ENCODE measurements around the gene HM13.
"Not testable (repeated sequence)": the region's sequence is repeated elsewhere in the genome, so short reads cannot be mapped to it uniquely, and the experiment has no call there.

The HM13 gene

DNA sequence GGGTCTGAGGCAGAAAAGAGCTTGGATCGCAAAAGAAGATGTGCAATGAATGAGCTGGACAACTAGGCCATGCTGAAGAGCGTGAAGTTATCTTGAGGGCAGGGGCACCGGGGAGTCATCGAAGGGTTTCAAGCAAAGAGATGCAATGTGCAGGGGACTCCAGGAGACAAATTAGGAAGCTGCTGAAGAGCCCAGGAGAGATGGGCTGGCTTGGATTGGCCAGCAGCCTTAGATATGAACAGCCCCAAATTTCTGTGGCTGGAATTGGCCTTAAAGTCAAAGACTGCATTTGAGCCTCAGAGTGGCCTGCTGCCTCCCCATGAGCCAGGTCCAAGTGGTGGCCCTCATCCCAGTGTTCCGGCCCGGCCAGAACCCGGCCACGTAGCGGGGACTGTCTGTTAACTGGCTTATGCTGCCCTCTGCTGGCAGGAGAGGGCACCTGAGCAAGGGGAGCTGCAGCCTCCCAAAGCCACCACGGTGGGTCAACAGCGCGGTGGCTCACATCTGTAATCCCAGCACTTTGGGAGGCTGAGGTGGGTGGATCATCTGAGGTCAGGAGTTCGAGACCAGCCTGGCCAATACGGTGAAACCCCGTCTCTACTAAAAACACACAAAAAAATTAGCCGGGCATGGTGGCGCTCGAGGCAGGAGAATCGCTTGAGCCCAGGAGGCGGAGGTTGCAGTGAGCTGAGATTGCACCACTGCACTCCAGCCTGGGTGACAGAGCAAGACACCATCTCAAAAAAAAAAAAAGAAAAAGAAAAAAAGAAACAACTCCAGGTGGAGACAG, 11.2 kb upstream of the HM13 start:
- peak; percentile 75 for DNase-seq

DNA sequence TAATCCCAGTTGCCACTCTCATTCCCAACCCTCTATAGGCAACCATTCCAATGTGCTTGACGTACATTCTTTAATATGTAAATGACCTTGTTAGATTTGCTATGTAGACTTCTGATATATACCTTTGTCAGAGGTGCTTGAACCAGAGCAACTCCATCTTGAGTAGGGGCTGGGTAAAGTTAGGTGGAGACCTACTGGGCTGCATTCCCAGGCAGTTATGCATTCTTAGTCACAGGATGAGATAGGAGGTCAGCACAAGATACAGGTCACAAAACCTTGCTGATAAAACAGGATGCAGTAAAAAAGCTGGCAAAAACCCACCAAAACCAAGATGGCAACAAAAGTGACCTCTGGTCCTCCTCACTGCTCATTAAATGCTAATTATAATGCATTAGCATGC, 8.3 kb upstream of the HM13 start:
- no peak for DNase-seq

DNA sequence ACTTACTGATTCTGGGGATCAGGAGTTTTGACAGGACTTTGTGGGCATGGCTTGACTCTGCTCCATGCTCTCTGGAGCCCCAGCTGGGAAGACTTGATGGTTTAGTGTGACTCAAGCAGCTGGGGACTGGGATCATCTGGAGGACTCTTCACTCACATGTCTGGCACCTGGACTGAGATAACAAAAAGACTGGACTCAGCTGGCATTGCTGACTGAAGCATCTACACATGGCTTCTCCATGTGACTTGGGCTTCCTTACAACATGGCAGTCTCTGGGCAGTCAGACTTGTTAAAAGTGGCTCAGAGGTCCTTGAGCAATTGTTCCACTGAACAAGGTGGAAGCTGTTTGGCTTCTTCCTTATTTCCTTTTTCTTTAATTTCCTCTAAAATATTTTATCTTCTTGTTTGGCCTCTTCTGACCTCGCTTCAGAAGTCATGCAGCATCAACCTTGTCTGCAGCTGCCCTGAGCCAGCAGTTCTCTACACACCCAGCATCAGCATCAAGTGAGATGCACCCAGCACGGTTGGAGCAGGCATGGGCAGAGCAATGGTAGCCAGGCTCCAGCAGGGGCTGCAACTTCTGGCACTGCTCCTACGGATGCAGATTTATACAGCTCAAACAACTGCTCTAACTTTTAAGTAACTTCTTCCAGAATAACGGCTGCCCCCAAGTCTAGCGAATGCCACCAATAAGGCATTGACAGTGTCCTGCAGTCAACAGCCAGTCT, 5.6 kb upstream of the HM13 start:
- no peak for DNase-seq

DNA sequence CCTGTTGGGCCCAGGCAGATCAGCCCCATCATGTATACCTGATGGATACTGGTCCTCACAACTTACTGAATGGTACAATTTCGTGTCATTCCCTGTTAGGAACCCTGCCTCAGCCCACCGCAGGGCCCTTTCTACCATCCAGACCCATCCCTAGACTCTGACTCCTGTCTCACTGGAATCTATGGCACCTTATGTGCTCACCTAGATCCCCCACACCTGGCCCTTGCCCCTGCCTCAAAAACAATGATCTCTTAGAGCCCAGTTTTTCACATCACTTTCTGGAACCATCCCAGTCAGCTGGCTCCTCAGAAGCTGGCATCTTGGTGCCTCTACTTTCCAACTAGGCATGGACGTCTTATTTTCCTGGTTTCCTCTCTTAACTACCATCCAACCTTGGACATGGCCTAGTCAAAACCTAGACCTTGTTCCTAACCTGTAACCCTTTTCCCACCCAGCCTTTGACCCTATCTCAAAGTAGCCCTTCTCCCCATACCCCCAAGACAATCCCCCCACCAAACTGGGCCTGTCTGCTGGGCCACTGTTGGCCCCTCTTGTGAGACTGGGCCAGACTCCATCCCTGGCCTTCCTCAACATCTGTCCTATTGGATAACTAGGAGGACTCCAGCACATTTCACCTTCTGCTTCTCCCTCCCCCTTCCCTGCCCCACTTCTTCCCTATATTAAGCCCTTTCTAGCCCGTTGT, 981 bp downstream of the HM13 start:
- no peak for DNase-seq

DNA sequence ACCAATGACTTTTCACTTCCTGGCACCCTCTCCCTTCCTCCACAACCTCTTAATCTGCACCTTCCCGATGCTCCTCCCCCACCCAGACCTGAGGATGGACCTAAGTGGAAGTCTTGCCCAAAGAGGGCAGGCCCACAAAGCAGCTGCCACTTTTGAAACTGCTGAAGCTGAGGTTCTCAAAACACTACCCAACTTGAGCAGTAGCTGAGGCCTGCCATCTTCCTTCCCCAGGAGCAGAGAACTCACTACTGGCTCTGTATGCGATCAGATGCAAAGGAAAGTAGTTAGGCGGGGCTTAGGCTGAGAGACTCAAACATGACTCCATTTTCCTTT, 1.5 kb downstream of the HM13 start:
- no peak for DNase-seq

DNA sequence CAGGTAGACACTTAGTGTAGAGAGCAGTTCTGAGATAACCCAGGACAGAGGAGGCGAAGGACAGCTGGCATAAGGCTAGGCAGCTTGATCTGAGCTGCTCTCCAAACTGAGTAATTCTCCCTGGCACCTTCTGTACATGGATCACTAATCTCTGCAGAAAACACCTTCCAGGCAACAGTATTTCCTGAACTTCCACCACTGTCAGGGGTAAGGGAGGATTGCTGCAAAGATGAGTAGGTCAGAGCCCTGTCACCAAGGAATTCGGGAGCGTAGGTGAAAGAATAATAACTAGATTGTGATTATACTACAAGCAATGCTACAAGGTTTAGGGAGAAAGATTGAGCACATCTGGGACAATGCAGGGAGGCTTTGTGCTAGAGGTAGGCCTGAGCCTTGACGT, 1.9 kb downstream of the HM13 start:
- no peak for DNase-seq

DNA sequence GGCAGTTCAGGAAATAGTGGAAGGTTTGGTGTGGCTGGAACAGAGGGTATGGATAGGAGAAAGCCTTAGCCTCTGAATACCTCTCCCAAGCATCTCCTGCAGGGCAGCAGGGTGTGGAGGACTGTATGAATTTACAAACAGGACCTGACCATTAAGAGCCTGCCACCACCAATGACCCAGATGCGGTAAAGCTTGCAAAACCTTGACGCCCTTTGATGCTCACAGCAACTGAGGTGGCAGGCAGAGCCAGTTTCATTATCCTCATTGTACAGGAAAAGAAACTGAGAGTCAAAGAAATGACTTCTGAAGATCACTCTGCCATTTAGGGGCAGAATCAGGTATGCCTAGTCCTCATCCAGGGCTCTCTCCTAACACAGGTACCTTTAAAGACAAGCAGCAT, 2.4 kb downstream of the HM13 start:
- DNase-seq = no peak

DNA sequence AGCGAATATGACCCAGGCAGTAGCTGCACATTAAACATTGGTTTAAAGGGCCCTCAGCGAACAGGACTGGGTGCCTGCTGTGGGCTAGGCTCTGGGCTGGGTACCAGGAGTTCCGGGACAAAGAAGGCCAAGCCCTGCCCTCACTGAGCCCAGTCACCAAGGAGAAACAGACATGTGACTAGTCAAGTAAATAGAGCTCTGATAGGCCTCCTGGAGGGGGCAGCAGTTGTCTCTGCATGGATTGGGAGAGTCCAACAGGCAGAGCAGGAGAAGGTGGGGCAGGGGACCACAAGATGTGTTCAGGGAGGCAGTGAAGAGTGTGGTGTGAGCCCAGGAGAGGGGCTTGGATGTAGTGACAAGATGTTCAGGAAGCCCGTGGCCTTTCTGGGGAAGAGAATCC, 3.1 kb downstream of the HM13 start:
- peak; percentile 56 for DNase-seq

DNA sequence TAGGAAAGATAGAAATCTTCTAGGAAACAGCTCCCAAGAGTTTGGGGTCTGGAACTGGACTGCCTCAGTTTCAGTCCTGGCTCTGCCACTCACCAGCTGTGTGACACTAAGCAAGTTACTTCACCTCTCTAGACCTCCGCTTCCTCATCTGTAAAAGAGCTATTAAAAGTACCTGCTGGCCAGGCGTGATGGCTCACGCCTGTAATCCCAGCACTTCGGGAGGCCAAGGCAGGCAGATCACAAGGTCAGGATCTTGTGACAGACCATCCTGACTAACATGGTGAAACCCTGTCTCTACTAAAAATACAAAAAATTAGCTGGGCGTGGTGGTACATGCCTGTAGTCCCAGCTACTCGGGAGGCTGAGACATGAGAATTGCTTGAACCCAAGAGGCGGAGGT, 7.0 kb downstream of the HM13 start:
- not testable (repeated sequence) for DNase-seq

DNA sequence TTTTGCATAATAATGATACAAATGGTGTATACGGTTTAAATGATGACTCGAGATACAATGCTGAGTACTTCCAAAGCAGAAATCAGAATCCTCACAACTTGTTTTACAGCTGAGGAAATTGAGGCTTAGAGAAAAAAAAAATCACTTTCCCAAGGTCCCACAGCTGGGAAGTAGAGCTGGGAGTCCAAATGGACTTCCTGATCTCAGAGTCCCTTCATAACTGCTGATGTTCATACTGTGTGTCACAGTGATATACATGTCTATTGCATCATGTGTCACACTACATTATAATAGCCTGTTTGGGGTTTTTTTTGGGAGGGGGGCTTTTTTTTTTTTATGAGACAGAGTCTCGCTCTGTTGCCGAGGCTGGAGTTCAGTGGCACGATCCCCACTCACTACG, 8.5 kb downstream of the HM13 start:
- DNase-seq = no peak

DNA sequence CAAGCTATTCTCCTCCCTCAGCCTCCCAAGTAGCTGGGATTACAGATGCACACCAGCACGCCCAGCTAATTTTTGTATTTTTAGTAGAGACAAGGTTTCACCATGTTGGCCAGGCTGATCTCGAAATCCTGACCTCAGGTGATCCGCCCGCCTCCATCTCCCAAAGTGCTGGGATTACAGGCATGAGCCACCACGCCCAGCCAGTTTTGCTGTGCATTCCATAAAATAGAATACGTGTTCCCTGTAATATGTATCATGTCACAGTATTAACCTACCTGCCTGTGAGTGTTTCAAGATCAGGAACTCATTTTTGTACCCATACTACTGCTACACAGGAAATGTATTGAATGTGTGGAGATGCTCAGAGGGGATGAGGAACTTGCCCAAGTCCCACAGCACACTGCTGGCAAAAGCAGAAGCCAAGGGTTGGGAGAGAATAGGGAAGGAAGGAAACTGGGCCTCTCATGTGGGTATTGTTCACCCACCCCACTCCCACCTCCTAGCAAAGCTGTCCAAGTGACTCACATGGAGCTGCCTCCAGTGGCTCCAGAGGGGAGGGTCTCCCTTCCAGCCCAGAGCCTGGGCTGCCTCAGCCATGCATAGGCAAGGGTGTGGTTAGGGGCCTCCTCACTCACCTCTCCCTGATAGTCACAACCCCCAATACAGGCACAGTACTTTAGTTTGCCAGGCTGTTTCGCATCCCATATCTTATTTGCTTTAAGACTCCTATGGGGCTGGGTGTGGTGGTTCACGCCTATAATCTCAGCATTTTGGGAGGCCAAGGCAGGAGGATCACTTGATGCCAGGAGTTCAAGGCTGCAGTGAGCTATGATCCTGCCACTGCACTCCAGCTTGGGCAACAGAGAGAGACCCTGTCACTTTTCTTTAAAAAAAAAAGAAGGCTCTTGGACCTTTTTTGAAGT, 9.4 kb downstream of the HM13 start:
- DNase-seq = no peak

DNA sequence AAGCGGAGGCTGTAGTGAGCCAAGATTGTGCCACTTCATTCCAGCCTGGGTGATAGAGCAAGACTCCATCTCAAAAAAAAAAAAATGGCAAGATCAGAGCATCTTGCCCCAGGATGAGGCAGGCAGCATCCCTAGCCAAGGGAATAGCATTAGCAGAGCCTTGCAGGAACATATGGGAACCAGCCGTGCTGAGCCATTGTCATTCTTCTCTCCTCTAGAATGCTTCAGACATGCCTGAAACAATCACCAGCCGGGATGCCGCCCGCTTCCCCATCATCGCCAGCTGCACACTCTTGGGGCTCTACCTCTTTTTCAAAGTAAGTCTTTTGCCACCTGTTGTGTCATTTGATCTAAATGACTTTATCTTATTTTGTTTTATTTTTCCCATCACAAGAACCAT, 13.0 kb downstream of the HM13 start:
- DNase-seq = no peak

DNA sequence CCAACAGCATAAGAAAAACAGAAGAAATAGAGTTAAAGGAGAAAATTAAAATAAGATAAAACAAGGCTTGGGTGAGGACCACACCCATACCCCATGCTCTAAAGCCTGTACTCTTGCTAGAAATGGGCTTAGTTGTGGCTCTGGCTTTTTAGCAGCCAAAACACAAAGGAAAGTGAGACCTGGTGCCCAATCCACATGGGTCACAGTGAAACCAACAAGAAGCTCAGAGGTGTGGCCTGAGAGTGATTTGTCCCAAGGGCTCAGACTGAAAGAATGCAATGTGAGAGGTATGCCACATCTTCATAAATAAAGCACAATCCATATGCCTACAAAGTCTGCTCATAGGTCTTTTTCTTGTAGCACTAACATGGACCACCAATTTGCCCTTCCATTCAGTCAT, 21.1 kb downstream of the HM13 start:
- DNase-seq = no peak

DNA sequence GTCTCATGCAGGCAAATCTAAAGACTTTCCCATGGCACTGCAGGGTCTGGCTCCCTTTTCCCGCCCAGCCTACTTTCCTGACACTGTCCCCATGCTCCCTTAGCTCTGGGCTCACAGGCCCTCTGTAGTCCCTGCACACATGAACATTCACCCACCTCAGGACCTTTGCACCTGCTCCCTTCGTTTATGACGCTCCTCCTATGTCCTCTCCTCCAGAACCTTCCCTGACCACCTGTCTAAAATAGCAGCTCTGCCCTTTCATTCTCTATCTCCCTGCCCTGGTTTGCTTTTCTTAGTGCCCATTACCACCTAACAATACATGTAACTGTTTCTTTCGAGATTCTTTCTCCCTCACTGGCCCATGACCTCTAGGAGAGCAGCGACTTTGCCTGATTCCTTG, 22.3 kb downstream of the HM13 start:
- DNase-seq = no peak

DNA sequence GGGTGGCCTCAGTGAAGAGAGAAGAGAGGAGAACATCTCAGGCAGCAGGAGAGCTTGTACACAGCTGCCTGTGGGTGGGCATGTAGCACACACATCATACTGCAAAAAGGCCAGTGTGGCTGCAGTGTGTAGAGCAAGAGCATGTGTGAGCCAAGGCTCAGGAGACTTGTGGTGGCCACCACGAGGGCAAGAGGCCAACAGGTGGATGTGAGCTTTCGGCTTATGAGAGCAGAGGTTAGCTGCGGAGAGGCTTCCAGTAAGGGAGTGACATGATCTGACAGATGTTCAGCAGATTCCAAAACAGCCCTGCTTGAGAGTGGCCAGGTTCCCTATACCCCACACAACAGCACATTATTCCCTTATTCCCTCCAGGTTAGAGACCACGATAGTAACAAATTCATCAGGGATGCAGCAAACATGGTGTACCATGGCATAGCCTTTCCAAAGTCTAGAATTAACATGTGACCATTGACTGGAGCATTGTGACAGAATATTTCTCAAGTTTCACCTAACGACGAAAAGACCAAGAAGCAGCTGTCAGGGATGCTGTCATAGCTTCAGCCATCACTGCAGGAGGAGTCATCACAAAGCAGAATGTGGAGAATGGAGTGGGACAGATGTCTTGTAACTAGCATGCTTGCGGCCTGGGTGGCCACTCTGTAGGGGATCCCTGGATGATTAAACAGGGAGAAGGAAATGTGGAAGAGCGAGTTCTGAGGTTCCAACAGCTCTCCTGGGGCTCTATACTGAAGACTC, 23.1 kb downstream of the HM13 start:
- DNase-seq = no peak

DNA sequence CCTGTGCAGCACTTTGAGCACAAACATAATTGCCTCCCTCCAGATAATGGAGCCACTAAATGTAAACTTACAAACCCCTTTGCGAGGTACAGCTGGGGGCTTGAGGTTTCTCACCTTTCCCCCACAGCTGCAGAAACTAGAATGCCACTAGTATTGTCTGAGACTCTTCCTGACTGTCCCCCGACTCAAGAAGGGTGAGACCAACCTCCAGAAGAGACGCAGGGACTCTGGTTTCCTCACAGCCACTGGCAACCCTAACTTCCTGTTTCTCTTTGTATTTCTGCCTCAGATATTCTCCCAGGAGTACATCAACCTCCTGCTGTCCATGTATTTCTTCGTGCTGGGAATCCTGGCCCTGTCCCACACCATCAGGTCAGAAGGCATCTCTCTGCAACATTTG, 23.6 kb downstream of the HM13 start:
- no peak for DNase-seq

DNA sequence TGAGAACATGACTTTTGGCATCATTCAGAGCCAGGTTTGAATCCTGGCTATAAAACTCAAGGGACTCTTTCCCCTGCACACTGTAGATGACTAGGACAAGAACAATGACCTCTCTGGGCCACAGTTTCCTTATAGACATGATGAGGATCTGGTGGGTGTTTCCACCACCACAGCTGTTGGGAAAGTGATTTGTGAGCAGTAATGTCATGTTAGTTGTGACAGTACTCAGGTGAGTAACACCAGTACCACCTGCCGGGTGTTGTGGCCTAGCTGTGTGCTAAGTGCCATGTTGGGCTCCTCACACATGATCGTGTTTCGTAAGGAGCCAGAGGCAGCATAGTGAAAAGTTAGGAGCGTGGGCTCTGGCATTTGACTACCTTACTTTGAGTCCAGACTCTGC, 24.1 kb downstream of the HM13 start:
- no peak for DNase-seq

DNA sequence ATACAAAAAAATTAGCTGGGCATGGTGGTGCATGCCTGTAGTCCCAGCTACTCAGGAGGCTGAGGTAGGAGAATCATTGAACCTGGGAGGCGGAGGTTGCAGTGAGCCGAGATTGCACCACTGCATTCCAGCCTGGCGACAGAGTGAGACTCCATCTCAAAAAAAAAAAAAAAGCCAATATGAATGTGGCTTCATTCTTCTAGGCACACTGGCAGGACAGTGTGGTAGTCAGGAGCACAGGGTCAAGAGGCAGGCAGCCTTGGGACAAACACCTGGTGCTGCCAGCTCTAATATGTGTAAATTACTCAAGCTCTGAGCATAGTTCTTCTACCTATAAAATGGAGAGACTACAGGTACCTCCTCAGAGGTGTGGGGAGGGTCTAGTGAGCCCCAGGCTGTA, 25.4 kb downstream of the HM13 start:
- not testable (repeated sequence) for DNase-seq

DNA sequence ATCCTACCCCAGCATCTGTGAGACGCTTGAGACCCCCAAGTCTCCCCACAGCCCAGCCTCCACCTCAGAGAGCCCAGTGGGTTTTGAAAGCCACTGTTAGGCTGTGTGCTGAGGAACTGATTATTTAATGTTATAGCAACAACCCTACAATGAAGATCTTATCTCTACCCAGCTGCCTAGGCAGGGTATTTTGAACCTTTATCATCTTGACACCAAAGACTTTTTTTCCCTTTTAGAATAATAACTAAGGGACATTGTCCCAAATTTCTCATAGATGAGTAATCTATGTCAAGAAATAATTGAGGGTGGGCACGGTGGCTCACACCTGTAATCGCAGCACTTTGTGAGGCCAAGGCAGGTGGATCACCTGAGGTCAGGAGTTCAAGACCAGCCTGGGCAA, 26.2 kb downstream of the HM13 start:
- DNase-seq = no peak

DNA sequence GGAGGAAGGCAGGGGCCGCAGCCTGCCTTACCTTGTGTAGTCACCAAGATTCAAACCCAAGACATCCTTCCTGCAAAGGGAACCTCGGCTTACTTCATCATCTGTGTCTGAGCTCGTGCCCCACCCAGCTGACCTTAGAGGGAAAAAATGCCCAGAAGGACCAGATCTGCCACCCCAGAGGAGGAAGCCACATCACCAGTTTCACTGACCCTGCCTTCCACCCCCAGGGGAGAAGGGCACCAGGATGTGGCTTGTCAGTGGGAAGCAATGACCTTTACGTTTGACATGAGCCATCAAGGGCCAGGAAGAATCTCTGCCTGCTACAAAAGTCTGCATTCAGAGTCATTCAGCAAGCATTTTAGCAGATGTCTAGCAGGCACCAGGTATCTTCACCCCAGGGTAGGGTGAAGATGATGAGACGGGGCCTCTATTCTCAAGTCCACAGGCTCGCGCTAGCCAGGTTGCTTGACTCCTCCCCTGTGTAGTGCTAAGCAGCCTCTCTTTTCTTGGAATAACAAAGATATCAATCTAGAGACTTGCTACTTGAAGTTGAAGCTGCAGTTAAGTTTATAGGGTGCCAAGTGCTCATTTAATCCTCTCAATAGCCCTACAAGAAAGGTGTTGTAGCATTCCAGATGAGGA, 28.1 kb downstream of the HM13 start:
- peak; percentile 63 for DNase-seq

DNA sequence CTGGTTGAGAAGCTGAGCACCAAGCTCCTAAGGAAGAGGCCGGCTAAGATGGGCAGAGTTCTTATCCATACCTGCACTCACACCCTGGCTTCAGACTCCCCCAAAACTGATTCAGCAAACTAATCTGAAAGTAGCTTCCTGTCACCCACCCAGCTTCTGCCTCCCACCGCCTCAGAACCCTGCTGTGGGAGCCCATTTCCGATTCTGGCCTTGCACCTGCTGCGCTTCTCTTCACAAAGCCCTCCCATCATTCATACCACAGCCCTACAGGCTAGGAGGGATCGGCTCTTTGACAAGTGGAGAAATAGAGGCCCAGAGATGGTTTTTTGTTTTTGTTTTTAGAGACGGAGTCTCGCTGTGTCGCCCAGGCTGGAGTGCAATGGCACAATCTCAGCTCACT, 28.7 kb downstream of the HM13 start:
- DNase-seq = no peak
